ENCODE results near the gene ST6GAL1. TPM values are rescaled to one million over a fixed set of nuclear protein-coding genes. Genes with fewer than 3 reads are reported as not detected.
A peak's percentile ranks its signal among the peaks of the same experiment; 100 is the strongest.
"Not testable (repeated sequence)": the region's sequence is repeated elsewhere in the genome, so short reads cannot be mapped to it uniquely, and the experiment has no call there.

The ST6GAL1 gene
- polyA plus RNA-seq, 1 donor, result 126 TPM

DNA sequence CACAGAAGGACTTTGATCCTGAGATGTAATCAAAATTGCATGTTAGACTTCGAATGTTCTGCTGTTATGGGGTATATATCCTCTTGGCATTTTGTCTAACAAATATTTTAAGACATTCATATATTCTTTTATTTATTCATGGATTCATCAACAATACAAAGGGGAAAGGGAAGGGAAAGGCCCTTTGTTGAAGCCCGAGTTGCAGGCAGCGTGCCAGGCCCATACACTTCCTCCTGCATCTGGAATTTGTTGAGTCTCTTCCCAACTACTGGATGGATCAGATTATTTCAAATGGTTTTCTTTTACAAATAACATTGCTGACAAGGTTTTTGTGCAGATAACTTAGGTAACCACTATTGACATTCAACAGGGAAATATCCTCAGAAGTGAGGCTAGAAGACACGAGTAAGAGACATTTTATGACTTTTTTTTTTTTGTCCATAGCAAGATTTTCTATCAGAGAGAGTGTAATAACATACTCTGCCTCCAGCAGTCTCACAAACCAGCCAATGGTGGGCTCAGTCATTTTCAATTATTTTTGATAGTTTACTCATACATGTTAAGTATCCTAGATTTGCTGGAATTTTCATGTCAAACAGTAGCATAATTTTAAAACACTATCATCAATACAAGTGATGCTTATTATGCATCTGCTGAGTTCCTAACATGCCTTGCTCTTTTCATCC is 114.7 kb downstream of the ST6GAL1 start:
- Histone ChIP-seq H3K27ac (ENCODE audit: low read length) (peak overlapping the region; percentile 21), H3K4me1 (ENCODE audit: control insufficient read depth, insufficient read depth, low read length) (peaks cover 55% of the 10 kb centered on the region), H3K9me3 (ENCODE audit: control insufficient read depth, low read depth, low read length) (no peaks in the 10 kb centered on the region)

DNA sequence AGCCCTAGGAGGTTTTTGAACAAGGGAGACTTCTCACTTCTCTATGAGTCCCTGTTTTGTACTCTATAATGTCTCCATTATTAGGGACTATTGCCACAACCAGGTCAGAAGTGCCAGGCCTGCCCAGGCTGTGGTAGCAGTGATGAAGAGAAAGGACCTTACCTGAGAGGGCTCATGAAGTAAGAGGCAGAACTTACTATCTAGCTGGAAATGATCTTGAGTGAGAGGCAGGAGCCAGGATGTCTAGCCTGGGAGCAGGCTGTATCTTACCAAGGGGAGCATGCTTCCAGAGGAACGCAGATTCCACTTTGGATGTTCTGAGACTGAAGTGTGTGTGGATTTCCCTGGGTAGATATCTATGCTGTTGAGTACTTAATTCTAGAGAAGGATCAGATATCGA is 115.7 kb downstream of the ST6GAL1 start:
- DNase-seq, result no peak
- no peak overlapping the region for H3K4me3 ChIP-seq (ENCODE audit: low read length)
- H3K36me3 ChIP-seq (ENCODE audit: control insufficient read depth, insufficient read depth, low read length), result peaks cover 28% of the 10 kb centered on the region
- peaks cover 58% of the 10 kb centered on the region for H3K4me1 ChIP-seq (ENCODE audit: control insufficient read depth, insufficient read depth, low read length)
- no peaks in the 10 kb centered on the region for H3K9me3 ChIP-seq (ENCODE audit: control insufficient read depth, low read depth, low read length)
- H3K27me3 ChIP-seq (ENCODE audit: control insufficient read depth, insufficient read depth, low read length), result no peaks in the 10 kb centered on the region
- H3K27ac ChIP-seq (ENCODE audit: low read length), result no peak overlapping the region
- 100% methylated on average over 1 of the region's 2 CpGs for WGBS (ENCODE audit: insufficient coverage, low lambda C conversion rate)

More for the DNA sequence above, 114.7 kb downstream of the ST6GAL1 start:
- Histone ChIP-seq H3K27me3 (ENCODE audit: control insufficient read depth, insufficient read depth, low read length) (no peaks in the 10 kb centered on the region), H3K36me3 (ENCODE audit: control insufficient read depth, insufficient read depth, low read length) (peaks cover 22% of the 10 kb centered on the region), H3K4me3 (ENCODE audit: low read length) (no peak overlapping the region)
- DNase-seq, result peak in 1 of 2 donors; percentile 31
- 14% methylated on average over 1 of the region's 4 CpGs for WGBS (ENCODE audit: insufficient coverage, low lambda C conversion rate)

DNA sequence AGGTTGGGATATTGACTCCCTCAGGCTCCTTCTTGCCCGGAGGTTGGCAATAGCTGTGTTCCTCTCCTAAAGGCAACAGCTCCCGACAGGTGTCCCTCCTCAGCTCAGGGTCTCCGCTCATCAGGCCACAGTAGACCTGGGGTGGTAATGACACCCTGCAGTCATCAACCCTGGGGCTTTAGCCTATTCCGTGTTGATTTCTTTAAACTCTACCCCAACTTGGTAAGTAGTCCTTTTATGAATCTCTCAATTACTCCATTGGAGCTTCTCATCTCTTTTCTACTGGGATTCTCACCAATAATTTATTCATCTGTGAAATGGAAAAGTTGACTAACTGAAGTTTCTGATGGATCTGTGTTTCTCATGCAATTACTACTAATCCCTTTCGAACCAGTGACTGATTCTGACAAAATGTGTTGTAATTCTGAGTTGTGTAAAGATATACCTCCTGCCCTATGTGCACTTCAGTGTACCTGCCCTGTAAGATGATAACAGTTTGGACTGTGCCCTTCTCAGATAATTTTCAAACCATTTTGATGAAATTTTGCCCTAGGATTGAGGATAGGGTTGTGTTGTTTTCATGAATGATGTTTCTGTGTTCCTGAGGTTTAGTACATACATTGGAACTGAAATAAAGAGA is 119.3 kb downstream of the ST6GAL1 start:
- peak; percentile 64 to 81 for DNase-seq
- Histone ChIP-seq H3K27me3 (ENCODE audit: control insufficient read depth, insufficient read depth, low read length) (no peaks in the 10 kb centered on the region), H3K4me1 (ENCODE audit: control insufficient read depth, insufficient read depth, low read length) (peaks cover 32% of the 10 kb centered on the region), H3K36me3 (ENCODE audit: control insufficient read depth, insufficient read depth, low read length) (peaks cover 22% of the 10 kb centered on the region), H3K4me3 (ENCODE audit: low read length) (no peak overlapping the region), H3K27ac (ENCODE audit: low read length) (peak overlapping the region; percentile 92), H3K9me3 (ENCODE audit: control insufficient read depth, low read depth, low read length) (no peaks in the 10 kb centered on the region)
- no CpG with 5 or more reads among the region's 5 CpGs for WGBS (ENCODE audit: insufficient coverage, low lambda C conversion rate)

DNA sequence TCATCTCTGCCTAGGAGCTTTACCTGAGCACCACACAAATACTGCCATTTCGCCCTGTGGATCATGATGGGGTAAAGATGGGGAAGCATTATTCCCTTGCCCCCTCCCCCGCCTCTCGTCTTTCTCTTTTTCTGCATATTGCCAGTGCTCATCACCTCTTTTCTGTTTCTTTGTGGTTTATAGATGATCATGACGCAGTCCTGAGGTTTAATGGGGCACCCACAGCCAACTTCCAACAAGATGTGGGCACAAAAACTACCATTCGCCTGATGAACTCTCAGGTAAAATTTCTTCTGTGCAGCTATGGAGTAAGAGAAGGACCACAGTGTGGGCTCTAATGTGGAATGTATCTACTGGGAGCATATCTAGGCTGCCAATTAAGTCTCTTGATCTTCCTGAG is 120.7 kb downstream of the ST6GAL1 start:
- no peak overlapping the region for H3K4me3 ChIP-seq (ENCODE audit: low read length)
- H3K4me1 ChIP-seq (ENCODE audit: control insufficient read depth, insufficient read depth, low read length), result peaks cover 22% of the 10 kb centered on the region
- no peak for DNase-seq
- WGBS (ENCODE audit: insufficient coverage, low lambda C conversion rate), result 100% methylated on average over 2 of the region's 5 CpGs
- peaks cover 20% of the 10 kb centered on the region for H3K36me3 ChIP-seq (ENCODE audit: control insufficient read depth, insufficient read depth, low read length)
- peak overlapping the region; percentile 92 for H3K27ac ChIP-seq (ENCODE audit: low read length)
- H3K27me3 ChIP-seq (ENCODE audit: control insufficient read depth, insufficient read depth, low read length), result no peaks in the 10 kb centered on the region
- no peaks in the 10 kb centered on the region for H3K9me3 ChIP-seq (ENCODE audit: control insufficient read depth, low read depth, low read length)

DNA sequence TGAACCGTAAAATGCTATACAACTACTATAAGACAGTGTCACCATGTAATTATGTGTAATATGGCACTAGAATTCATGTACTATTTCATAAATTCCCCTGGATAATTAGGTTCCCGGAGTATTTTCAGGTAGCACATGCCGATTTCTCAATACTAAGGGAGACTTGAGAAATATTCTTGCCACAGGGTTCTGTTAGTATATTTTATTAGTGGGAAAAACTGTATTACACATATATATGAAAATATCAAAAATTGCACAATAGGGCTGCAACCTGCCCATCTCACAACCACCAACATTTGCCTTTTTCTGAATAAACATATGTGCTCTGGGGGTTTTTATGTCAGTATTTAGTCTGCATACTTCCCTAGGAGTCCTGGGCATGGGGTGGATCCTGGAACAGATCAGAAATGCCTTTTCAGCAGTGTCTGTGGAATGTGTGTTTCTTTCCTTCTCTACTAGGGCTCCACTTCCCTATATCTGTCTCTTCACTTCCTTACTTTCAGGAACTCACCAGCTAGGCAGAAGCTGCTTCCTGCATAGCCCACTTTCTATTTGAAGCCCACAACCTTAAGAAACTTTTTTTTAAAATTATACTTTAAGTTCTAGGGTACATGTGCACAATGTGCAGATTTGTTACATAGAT is 121.5 kb downstream of the ST6GAL1 start:
- peak overlapping the region; percentile 92 for H3K27ac ChIP-seq (ENCODE audit: low read length)
- no peaks in the 10 kb centered on the region for H3K27me3 ChIP-seq (ENCODE audit: control insufficient read depth, insufficient read depth, low read length)
- peaks cover 22% of the 10 kb centered on the region for H3K4me1 ChIP-seq (ENCODE audit: control insufficient read depth, insufficient read depth, low read length)
- no peak overlapping the region for H3K4me3 ChIP-seq (ENCODE audit: low read length)
- no peaks in the 10 kb centered on the region for H3K9me3 ChIP-seq (ENCODE audit: control insufficient read depth, low read depth, low read length)
- no peak for DNase-seq
- 83% methylated on average over 1 of the region's 3 CpGs for WGBS (ENCODE audit: insufficient coverage, low lambda C conversion rate)
- H3K36me3 ChIP-seq (ENCODE audit: control insufficient read depth, insufficient read depth, low read length), result peaks cover 20% of the 10 kb centered on the region

DNA sequence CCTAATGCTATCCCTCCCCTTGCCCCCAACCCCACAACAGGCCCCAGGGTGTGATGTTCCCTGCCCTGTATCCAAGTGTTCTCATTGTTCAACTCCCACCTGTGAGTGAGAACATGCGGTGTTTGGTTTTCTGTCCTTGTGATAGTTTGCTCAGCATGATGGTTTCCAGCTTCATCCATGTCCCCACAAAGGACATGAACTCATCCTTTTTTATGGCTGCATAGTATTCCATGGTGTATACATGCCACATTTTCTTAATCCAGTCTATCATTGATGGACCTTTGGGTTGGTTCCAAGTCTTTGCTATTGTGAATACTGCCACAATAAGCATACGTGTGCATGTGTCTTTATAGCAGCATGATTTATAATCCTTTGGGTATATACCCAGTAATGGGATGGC is 122.1 kb downstream of the ST6GAL1 start:
- peaks cover 22% of the 10 kb centered on the region for H3K4me1 ChIP-seq (ENCODE audit: control insufficient read depth, insufficient read depth, low read length)
- no CpG with 5 or more reads among the region's 2 CpGs for WGBS (ENCODE audit: insufficient coverage, low lambda C conversion rate)
- H3K36me3 ChIP-seq (ENCODE audit: control insufficient read depth, insufficient read depth, low read length), result peaks cover 20% of the 10 kb centered on the region
- DNase-seq; H3K4me3 ChIP-seq (ENCODE audit: low read length); H3K27me3 ChIP-seq (ENCODE audit: control insufficient read depth, insufficient read depth, low read length); H3K27ac ChIP-seq (ENCODE audit: low read length); H3K9me3 ChIP-seq (ENCODE audit: control insufficient read depth, low read depth, low read length): not testable (repeated sequence)

DNA sequence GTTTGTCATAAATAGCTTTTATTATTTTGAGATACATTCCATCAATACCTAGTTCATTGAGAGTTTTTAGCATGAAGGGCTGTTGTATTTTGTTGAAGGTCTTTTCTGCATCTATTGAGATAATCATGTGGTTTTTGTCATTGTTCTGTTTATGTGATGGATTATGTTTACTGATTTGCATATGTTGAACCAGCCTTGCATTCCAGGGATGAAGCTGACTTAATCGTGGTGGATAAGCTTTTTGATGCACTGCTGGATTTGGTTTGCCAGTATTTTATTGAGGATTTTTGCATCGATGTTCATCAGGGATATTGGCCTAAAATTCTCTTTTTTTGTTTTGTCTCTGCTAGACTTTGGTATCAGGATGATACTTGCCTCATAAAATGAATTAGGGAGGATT is 124.1 kb downstream of the ST6GAL1 start:
- peaks cover 31% of the 10 kb centered on the region for H3K36me3 ChIP-seq (ENCODE audit: control insufficient read depth, insufficient read depth, low read length)
- peaks cover 17% of the 10 kb centered on the region for H3K4me1 ChIP-seq (ENCODE audit: control insufficient read depth, insufficient read depth, low read length)
- not testable (repeated sequence) for H3K9me3 ChIP-seq (ENCODE audit: control insufficient read depth, low read depth, low read length); H3K4me3 ChIP-seq (ENCODE audit: low read length); DNase-seq; H3K27ac ChIP-seq (ENCODE audit: low read length); H3K27me3 ChIP-seq (ENCODE audit: control insufficient read depth, insufficient read depth, low read length)
- WGBS (ENCODE audit: insufficient coverage, low lambda C conversion rate), result 100% methylated on average over 1 of the region's 2 CpGs

DNA sequence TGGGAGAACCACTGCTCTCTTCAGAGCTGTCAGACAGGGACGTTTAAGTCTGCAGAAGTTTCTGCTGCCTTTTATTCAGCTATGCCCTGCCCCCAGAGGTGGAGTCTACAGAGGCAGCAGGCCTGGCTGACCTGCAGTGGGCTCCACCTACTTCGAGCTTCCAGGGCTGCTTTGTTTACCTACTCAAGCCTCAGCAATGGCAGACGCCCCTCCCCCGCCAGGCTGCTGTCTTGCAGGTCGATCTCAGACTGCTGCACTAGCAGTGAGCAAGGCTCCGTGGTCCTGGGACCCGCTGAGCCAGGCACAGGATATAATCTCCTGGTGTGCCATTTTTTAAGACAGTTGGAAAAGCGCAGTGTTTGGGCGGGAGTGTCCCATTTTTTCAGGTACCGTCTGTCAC is 127.5 kb downstream of the ST6GAL1 start:
- 100% methylated on average over 2 of the region's 10 CpGs for WGBS (ENCODE audit: insufficient coverage, low lambda C conversion rate)
- not testable (repeated sequence) for H3K4me1 ChIP-seq (ENCODE audit: control insufficient read depth, insufficient read depth, low read length); H3K27me3 ChIP-seq (ENCODE audit: control insufficient read depth, insufficient read depth, low read length); H3K9me3 ChIP-seq (ENCODE audit: control insufficient read depth, low read depth, low read length); H3K4me3 ChIP-seq (ENCODE audit: low read length); H3K27ac ChIP-seq (ENCODE audit: low read length); DNase-seq
- H3K36me3 ChIP-seq (ENCODE audit: control insufficient read depth, insufficient read depth, low read length), result peaks cover 29% of the 10 kb centered on the region

DNA sequence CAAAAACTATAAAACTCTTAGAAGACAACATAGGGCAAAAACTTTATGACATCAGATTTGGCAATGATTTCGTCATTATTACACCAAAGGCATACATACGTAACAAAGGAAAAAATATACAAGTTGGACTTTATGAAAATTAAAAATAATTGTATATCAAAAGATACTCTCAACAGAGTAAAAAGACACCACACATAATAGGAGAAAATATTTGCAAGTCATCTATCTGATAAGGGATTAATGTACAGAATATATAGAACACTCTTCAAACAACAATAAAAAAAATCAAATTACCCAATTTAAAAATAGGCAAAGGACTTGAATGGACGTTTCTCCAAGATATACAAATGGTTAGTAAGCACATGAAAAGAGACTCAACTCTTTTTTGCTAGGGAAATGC is 131.4 kb downstream of the ST6GAL1 start:
- Histone ChIP-seq H3K27me3 (ENCODE audit: control insufficient read depth, insufficient read depth, low read length) (no peaks in the 10 kb centered on the region), H3K4me1 (ENCODE audit: control insufficient read depth, insufficient read depth, low read length) (peaks cover 5% of the 10 kb centered on the region), H3K36me3 (ENCODE audit: control insufficient read depth, insufficient read depth, low read length) (peaks cover 32% of the 10 kb centered on the region), H3K27ac (ENCODE audit: low read length) (no peak overlapping the region), H3K9me3 (ENCODE audit: control insufficient read depth, low read depth, low read length) (peaks cover 9% of the 10 kb centered on the region), H3K4me3 (ENCODE audit: low read length) (no peak overlapping the region)
- DNase-seq, result no peak
- WGBS (ENCODE audit: insufficient coverage, low lambda C conversion rate), result 70% methylated on average over 2 of the region's 3 CpGs

DNA sequence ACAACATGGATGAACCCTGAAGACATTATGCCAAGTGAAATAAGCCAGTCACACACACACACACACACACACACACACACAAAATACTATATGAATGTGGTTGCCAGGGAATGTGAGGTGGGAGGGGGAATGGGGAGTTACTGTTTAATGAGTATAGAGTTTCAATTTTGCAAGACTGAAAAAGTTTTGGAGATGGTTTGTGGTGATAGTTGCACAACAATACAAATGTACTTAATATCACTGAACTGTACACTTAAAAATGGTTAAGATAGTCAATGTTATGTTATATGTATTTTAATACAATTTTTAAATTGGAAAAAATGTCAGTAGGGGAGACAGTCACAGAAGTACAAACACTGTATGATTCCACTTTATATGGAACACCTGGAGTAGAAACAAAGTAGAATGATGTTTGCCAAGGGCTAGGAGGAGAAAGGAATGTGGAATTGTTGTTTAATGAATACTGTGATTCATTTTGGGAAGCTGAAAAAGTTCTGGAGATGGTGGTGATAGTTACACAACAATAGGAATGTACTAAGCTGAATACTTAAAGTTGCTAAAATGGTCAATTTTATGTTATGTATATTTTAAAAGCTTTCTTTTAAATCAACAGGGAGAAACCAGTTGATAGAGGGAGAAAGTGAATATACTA is 132.3 kb downstream of the ST6GAL1 start:
- H3K27ac ChIP-seq (ENCODE audit: low read length), result no peak overlapping the region
- no peak for DNase-seq
- H3K4me3 ChIP-seq (ENCODE audit: low read length), result no peak overlapping the region
- peaks cover 8% of the 10 kb centered on the region for H3K9me3 ChIP-seq (ENCODE audit: control insufficient read depth, low read depth, low read length)
- peaks cover 32% of the 10 kb centered on the region for H3K36me3 ChIP-seq (ENCODE audit: control insufficient read depth, insufficient read depth, low read length)
- peaks cover 5% of the 10 kb centered on the region for H3K4me1 ChIP-seq (ENCODE audit: control insufficient read depth, insufficient read depth, low read length)
- H3K27me3 ChIP-seq (ENCODE audit: control insufficient read depth, insufficient read depth, low read length), result no peaks in the 10 kb centered on the region
